ENCODE measurements around the gene AZI2. TPM values are rescaled to one million over a fixed set of nuclear protein-coding genes. Genes with fewer than 3 reads are reported as not detected.

Gene AZI2
- total RNA-seq, 1 experiment from 2014 or later, result 47.3 TPM

DNA sequence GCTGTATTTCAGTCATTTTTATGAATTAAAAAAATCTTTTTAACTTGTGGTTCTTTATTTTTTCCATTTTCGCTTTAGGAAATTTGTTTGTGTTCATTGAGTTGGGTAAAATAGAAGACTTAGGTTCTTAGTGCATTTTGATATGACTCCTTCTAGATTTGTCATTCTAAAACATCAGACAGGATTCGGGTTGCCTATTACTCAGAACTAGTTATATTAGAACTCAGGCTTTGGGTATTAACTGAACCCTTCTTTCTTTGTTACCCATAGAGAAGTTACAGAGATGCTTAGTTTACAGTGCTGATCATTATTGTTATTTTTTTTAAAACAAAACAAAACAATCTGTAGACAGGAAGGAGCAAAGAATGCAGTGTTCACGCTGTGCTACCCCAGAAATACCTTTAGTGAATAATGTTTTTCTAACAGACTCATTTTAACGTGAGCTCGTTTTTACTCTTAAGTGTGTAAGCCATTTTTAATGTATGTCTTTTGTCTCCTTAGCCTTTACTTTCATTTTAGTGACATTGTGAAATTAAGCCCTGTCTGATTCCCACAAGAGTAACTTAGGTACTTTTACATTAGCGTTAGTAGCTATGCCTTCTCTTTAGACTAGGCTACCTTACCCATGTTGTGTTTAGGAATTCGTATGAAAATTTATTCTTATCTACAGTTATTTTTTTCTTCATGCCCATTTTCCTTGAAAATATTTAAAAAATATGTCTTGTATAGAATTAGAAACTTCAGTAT, 53.8 kb downstream of the AZI2 start:
- no peak for DNase-seq
- H3K36me3 Mint-ChIP-seq (ENCODE audit: insufficient read depth, unreplicated experiment), result no peaks in the 10 kb centered on the region
- no peak overlapping the region for H3K27ac Mint-ChIP-seq (ENCODE audit: unreplicated experiment)
- no peak for TF ChIP-seq CTCF (IDR thresholded peaks at IDR 0.05; ENCODE audit: unreplicated experiment)
- no peaks in the 10 kb centered on the region for H3K9me3 Mint-ChIP-seq (ENCODE audit: low read depth, unreplicated experiment)
- no peak overlapping the region for H3K4me3 Mint-ChIP-seq (ENCODE audit: low read depth, unreplicated experiment)
- no TSS peak for BruUV-seq (replicated peaks)
- CTCF ChIA-PET, result interaction anchor here (1.5 kb wide), 1 partner anchor 583 kb away, joined by 3 read pairs; no protein-coding TSS in a partner anchor
- H3K4me1 Mint-ChIP-seq (ENCODE audit: low read depth, unreplicated experiment), result no peaks in the 10 kb centered on the region
- intact Hi-C loops (cut with micrococcal nuclease; ENCODE audit: unreplicated experiment), result no loop called here
- H3K27me3 Mint-ChIP-seq (ENCODE audit: unreplicated experiment), result no peaks in the 10 kb centered on the region

GRCh38 chr3:28292622-28293021, 56.0 kb downstream of the AZI2 start:
- intact Hi-C loops (cut with micrococcal nuclease; ENCODE audit: unreplicated experiment), result no loop called here
- no peaks in the 10 kb centered on the region for H3K27me3 Mint-ChIP-seq (ENCODE audit: unreplicated experiment)
- CTCF ChIA-PET, result interaction anchor here (0.6 kb wide), 2 partner anchors 18 to 52 kb away, joined by 3 read pairs; no protein-coding TSS in a partner anchor

GRCh38 chr3:28291577-28291976, 57.0 kb downstream of the AZI2 start:
- Mint-ChIP-seq H3K27ac (ENCODE audit: unreplicated experiment) (no peak overlapping the region), H3K4me1 (ENCODE audit: low read depth, unreplicated experiment) (no peaks in the 10 kb centered on the region), H3K36me3 (ENCODE audit: insufficient read depth, unreplicated experiment) (no peaks in the 10 kb centered on the region), H3K27me3 (ENCODE audit: unreplicated experiment) (no peaks in the 10 kb centered on the region), H3K4me3 (ENCODE audit: low read depth, unreplicated experiment) (no peak overlapping the region), H3K9me3 (ENCODE audit: low read depth, unreplicated experiment) (no peaks in the 10 kb centered on the region)
- CTCF ChIA-PET, result no interaction called here
- intact Hi-C loops (cut with micrococcal nuclease; ENCODE audit: unreplicated experiment), result no loop called here
- no peak for DNase-seq
- BruUV-seq (replicated peaks), result no TSS peak
- TF ChIP-seq CTCF (IDR thresholded peaks at IDR 0.05; ENCODE audit: unreplicated experiment), result no peak

More at GRCh38 chr3:28292622-28293021, 56.0 kb downstream of the AZI2 start:
- no peak for TF ChIP-seq CTCF (IDR thresholded peaks at IDR 0.05; ENCODE audit: unreplicated experiment)
- BruUV-seq (replicated peaks), result no TSS peak
- Mint-ChIP-seq H3K9me3 (ENCODE audit: low read depth, unreplicated experiment) (no peaks in the 10 kb centered on the region), H3K27ac (ENCODE audit: unreplicated experiment) (no peak overlapping the region), H3K4me3 (ENCODE audit: low read depth, unreplicated experiment) (no peak overlapping the region), H3K4me1 (ENCODE audit: low read depth, unreplicated experiment) (no peaks in the 10 kb centered on the region), H3K36me3 (ENCODE audit: insufficient read depth, unreplicated experiment) (no peaks in the 10 kb centered on the region)
- DNase-seq, result no peak

GRCh38 chr3:28290863-28291300, 57.7 kb downstream of the AZI2 start:
- no peaks in the 10 kb centered on the region for H3K4me1 Mint-ChIP-seq (ENCODE audit: low read depth, unreplicated experiment)
- intact Hi-C loops (cut with micrococcal nuclease; ENCODE audit: unreplicated experiment), result no loop called here
- no TSS peak for BruUV-seq (replicated peaks)
- no peak for TF ChIP-seq CTCF (IDR thresholded peaks at IDR 0.05; ENCODE audit: unreplicated experiment)
- no peak overlapping the region for H3K4me3 Mint-ChIP-seq (ENCODE audit: low read depth, unreplicated experiment)
- CTCF ChIA-PET, result no interaction called here
- H3K27ac Mint-ChIP-seq (ENCODE audit: unreplicated experiment), result no peak overlapping the region
- H3K9me3 Mint-ChIP-seq (ENCODE audit: low read depth, unreplicated experiment), result no peaks in the 10 kb centered on the region
- H3K36me3 Mint-ChIP-seq (ENCODE audit: insufficient read depth, unreplicated experiment), result no peaks in the 10 kb centered on the region
- DNase-seq, result no peak
- H3K27me3 Mint-ChIP-seq (ENCODE audit: unreplicated experiment), result no peaks in the 10 kb centered on the region

All from Calu3 (cell line).